HG03139 (cell line): Measurements from ENCODE around the gene SPC25.
"Not testable (repeated sequence)": the region's sequence is repeated elsewhere in the genome, so short reads cannot be mapped to it uniquely, and the experiment has no call there.

Experiments used
- ATAC-seq: cut with Tn5 transposase; IDR thresholded peaks from one replicate; pipeline ENCODE4 v1.9.1; 2021; ENCODE audit not compliant: unreplicated experiment

Gene SPC25

GRCh38 chr2:168904358-168904757, 14.1 kb upstream of the SPC25 start:
- no peak for ATAC-seq

GRCh38 chr2:168903888-168904287, 13.7 kb upstream of the SPC25 start:
- ATAC-seq, result no peak

GRCh38 chr2:168901003-168901402, 10.8 kb upstream of the SPC25 start, which contains the start of gene G6PC2:
Gene G6PC2, plus strand, starts transcription at chr2:168901291. Its CDS starts 41 bp downstream, at chr2:168901332.
- no peak for ATAC-seq

GRCh38 chr2:168897449-168897848, 7.2 kb upstream of the SPC25 start:
- ATAC-seq, result no peak

GRCh38 chr2:168896783-168897182, 6.6 kb upstream of the SPC25 start:
- no peak for ATAC-seq

DNA sequence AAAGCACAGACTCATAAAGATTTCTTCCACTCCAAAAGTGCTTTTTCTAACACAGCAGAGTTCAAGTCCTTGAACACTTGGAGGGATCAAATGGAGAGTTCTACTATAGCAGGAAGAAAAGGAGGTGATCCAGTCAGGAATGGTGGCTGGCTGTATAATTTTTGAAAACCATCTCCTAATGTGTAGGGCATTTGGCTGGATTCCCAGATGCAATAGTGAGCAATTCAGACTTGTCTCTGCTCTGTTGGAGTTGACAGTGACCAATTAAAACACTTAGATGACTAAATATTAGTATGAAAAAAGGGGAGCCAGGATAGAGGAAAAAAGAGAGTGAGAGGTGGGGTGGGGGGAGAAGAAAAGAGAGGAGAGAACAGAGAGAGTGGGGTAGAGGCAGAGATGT, 5.5 kb upstream of the SPC25 start:
- no peak for ATAC-seq

GRCh38 chr2:168894720-168895119, 4.5 kb upstream of the SPC25 start:
- no peak for ATAC-seq

DNA sequence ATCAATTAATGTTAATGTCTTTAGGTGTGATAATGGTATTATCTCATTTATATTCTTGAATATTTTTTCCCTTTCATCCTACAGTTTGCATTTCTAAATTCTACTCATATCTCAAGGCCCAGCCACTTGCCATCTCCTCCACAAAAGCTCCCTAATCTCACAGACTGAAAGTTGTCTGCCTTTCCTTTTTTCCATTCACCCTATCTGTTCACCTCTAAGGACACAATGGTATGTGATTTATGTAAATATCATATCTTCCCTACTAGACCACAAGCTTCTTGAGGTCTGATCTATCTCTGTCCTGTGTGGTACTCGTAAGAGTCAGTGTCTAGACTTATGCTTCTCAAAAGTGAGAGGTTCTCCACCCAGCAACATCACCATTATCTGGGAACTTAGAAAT, 3.9 kb upstream of the SPC25 start:
- ATAC-seq, result no peak

DNA sequence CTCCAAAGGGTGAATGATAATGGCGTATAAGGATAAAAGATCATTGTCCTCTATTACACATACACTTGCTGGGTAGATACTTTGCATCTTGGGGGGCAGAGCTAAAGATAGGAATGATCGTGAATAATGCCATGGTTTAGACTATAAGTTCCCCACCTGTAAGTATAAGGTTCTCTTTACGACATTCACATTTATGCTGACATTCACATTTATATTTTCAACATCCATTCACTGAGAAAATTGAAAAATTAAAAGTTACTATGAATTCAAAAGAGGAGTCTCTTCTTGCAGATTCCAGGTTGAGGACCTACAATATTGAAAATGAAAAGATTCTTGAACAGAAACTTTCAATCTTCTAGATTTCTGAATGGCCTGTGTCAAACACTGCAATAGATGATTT, 2.1 kb upstream of the SPC25 start:
- no peak for ATAC-seq

- ATAC-seq, result no peak
These were observed 610 bp downstream of the SPC25 start for GRCh38 chr2:168889635-168890005.

GRCh38 chr2:168884975-168885374, 5.3 kb downstream of the SPC25 start:
- no peak for ATAC-seq

DNA sequence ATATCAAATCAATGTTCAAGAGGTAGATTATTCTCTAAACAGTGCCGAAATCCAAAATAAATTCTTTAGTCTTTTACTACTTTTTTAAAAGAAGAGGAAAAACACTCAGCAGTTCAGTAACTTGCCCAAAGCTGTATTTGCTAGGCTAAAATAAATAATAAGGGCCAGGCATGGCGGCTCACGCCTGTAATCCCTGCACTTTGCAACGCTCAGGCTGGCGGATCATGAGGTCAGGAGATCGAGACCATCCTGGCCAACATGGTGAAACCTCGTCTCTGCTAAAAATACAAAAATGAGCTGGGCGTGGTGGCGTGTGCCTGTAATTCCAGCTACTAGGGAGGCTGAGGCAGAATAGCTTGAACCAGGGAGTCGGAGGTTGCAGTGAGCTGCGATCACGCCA, 8.1 kb downstream of the SPC25 start:
- ATAC-seq, result not testable (repeated sequence)

GRCh38 chr2:168874368-168875054, 15.7 kb downstream of the SPC25 start:
- ATAC-seq, result no peak

- not testable (repeated sequence) for ATAC-seq
These were observed 19.4 kb downstream of the SPC25 start for GRCh38 chr2:168870824-168871223.

- not testable (repeated sequence) for ATAC-seq
These were observed 19.9 kb downstream of the SPC25 start for GRCh38 chr2:168870369-168870768.

- ATAC-seq, result not testable (repeated sequence)
These were observed 23.1 kb downstream of the SPC25 start for GRCh38 chr2:168867164-168867563.

DNA sequence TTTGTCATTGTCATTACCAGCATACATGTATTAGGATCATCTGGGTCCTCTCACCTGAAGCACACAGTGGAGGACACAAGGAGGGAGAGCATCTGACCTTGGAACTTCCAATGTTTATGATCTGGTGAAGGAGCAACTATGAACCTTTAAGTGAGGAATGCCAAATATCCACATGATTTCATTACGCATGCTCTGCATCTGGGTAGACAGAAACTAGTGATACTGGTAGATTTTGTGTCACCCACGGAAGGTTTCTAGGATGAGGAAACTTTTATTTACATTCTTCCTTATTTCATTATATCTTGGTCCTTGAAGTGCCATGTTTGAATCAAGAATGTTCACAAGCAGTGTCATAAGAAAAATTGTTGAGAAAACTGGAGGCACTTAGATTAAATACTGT, 32.1 kb downstream of the SPC25 start:
- ATAC-seq, result no peak

DNA sequence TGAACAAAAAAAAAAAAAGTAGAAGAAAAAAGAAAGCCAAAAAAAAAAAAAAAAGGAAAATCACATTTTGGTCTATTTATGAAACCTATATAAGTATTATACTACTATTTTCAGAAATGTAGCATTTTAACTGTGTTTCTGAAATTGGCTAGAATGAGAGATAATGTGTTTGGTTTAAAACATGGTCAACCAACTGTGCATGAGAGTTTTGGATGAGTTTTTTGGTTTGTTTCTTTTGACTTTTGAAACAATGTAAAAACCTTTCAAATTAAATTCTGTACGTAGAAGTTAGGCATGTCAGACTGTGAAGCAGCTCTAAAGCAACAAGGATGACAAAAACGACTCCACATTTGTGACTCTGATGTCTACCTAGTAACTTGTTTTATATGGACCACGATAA, 34.6 kb downstream of the SPC25 start:
- ATAC-seq, result no peak

DNA sequence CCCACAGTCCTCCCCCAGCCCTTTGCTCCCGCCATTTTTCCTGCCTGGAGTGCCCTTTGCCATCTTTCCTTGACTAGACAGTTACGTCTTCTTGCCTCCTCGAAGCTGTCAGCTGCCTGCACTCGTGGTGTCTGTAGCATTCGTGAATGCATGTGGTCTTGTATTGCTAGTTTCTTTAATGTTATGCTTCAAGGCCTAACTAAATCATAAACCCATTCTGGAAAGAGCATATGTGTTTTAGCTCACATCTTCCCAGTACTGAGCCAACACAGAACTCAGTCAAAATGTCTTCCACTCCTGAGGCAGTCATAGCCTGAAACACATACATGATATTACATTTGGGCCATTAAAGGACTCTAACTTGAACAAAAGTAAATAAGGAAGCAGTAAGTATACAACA, 35.6 kb downstream of the SPC25 start:
- no peak for ATAC-seq

DNA sequence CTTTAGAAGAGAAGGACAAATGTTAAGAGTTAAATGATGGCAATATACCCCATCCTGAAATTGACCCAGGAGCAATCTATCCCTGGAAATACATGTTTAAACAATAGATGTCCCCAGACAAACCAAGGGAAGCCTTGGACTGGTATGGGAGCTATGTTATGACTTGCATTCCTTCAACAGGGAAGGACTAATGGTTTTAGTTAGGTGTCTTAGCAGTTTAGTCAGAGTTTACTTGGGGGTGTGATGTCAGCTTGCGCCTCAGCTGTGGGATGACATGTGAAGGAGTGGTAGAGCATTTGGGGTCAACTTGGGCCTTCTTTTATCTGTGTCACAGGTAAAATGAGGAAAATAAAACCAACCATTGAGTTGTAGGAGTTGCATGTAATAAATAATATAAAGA, 36.8 kb downstream of the SPC25 start:
- no peak for ATAC-seq

DNA sequence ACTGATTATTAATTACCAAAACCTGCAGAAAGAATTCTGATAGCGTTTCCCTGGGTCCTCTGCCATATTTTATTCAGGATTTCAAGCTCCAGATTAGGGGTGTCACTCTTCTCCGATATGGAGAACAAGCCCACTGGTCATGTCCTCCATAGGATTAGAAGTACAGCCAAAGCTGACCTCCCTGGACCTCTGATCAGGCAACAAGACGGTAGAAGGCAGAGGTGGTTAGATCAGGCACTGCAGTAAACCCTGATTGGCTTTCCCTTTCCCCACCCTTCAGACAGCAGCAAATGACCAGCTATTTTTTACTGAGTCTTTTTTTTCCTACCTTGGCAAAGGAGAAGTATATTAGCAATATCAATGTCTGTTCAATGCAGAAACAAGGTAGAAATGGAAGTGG, 37.7 kb downstream of the SPC25 start:
- no peak for ATAC-seq

GRCh38 chr2:168851674-168852320, 38.4 kb downstream of the SPC25 start:
- no peak for ATAC-seq

- no peak for ATAC-seq
These were observed 39.4 kb downstream of the SPC25 start for GRCh38 chr2:168850846-168851245.
